Stromal cell of bone marrow (primary cell): ENCODE results near the gene TAMM41.
"Not testable (repeated sequence)": the region's sequence is repeated elsewhere in the genome, so short reads cannot be mapped to it uniquely, and the experiment has no call there.

Experiments used
- DNase-seq: peaks from one replicate; pipeline ENCODE4 v3.0.0-alpha.2; 2012; ENCODE audit warnings: low read depth

TAMM41 gene

DNA sequence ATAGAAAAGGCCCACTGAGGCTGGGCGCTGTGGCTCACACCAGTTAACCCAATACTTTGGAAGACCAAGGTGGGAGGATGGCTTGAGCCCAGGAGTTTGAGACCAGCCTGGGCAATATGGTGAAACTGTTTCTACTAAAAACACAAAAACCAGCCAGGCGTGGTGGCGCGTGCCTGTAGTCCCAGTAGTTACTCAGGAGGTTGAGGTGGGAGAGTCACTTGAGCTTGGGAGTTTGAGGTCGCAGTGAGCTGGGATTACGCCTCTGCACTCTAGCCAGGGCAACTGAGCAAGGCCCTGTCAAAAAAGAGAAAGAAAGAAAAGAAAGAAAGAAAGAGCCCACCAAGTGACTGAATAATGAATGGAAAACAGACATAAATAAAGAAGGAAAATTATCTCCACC, 32.0 kb downstream of the TAMM41 start:
- no peak for DNase-seq

GRCh38 chr3:11810276-11810675, 36.4 kb downstream of the TAMM41 start:
- peak; percentile 46 for DNase-seq

DNA sequence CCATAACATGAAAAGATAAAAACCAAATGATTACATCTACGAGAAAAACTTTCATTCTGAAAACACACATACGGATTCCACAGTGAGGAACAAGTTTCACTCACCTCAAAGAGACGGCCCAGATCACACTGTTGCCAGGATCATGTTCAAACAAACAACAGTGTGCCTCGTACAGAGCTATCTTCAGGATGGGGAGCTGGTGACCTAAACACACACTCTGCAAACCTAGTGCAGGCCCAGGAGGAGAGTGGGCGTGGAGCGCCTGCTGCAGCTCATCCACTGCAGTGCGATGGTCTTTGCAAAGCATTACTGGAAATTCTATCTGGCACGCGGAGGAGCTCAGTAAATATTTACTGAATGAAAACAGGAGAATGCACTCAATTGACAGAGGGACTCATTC, 38.5 kb downstream of the TAMM41 start:
- no peak for DNase-seq

- DNase-seq, result no peak
Measured at GRCh38 chr3:11807686-11808085, 39.0 kb downstream of the TAMM41 start.

DNA sequence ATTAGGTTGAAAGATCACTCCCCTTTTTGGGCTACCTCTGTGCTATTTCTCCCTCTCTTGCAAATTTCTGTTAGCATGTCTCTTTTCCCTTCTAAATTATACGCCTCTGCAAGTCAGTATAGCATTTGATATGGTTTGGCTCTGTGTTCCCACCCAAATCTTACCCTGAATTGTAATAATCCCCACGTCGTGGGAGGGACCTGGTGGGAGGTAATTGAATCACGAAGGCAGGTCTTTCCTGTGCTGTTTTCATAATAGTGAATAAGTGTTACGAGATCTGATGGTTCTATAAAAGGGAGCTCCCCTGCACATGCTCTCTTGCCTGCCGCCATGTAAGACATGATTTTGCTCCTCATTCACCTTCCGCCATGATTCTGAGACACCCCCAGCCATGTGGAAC, 41.0 kb downstream of the TAMM41 start:
- DNase-seq, result no peak

GRCh38 chr3:11803977-11804892, 42.5 kb downstream of the TAMM41 start:
- DNase-seq, result peak; percentile 19

DNA sequence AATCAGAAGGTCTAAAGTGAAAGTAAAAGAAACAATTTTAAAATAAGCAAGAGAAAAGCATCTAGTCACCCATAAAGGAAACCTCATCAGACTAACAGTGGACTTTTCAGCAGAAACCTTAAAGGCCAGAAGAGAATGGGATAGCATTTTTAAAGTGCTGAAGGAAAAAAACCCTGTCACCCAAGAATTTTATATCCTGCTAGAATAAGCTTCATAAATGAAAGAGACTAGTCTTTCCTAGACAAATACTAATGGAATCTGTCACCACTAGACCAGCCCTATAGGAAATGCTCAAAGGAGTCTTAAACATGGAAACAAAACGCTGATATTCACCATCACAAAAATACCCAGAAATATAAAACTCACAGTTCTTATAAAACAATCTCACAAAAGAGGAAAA, 46.9 kb downstream of the TAMM41 start:
- no peak for DNase-seq

DNA sequence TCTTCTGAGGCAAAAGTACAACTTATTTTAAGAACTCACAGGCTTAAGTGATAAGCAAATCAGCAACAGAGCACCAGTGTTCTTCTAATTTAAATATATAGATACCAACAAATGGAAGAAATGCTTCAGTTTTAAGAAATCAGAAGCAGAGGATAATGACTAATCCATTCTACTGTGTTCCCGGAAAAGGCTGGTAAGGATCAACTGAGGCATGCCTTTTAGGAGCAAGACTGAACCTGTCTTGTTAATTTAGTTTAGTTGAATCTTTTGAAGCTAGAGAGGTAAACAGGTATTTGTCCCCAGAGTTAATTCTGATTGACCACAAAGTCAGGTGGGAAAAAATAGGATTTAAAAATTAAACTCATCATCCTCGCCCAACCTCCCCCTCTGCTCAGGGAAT, 51.8 kb downstream of the TAMM41 start:
- no peak for DNase-seq

DNA sequence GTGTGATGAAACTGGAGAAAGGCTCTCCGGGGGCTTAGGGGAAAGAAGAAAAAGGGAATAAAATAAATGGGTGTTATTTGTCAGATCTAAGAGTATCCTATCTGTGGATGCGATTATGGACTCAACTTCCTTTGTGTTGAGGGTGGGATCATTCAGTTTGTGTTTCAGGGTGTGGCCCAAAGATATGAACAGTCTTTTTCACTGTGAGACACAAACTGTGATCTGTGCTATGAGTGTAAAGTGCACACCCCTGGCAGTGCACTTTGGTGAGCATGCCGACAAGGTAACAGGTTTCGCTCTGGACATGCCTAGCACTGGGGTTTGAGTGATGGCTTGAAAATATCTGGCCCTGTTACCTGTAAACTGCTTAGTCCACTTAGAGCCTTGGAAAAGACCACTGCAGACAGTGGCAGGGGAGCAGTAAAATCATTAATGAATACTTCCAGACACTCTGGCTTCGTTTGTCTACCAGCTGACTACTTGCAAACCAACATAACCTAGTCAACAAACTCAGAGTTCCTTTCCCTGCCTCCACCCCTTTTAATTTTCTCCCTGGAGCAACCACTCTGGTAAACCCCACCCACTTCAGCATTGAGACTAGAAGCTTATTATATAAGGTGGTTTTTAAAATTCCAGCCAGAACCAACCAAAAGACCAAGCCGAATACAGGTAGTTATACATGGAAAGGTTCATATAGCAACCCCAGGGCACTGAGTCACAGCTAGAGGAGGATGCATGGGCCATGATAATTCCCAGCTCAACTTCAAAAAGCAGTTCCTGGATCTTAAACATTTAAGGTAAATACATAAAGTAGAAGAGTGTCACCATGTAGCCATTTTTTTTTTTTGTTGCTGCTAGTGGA, 55.1 kb downstream of the TAMM41 start:
- DNase-seq, result no peak

DNA sequence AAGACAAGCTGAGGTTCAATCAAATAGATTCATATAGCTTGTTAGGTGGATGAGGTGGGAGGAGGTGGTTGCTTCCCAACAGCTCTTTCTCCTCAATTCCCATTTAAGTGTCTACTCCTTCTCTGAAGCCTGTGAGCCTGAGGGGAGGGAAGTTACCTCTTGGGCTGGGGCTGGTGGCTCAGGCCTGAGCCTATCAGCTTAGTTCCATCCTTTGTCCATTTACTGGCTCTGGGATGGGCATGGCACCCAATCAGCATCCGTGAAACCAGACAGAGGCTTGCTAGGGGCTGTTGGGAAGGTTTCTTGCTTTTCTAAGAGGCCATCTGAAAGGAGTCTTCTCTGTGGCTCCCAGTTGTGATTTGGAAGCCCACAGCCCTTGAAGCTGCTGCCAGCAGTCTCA, 57.3 kb downstream of the TAMM41 start:
- no peak for DNase-seq

GRCh38 chr3:11784971-11785377, 61.7 kb downstream of the TAMM41 start:
- no peak for DNase-seq

DNA sequence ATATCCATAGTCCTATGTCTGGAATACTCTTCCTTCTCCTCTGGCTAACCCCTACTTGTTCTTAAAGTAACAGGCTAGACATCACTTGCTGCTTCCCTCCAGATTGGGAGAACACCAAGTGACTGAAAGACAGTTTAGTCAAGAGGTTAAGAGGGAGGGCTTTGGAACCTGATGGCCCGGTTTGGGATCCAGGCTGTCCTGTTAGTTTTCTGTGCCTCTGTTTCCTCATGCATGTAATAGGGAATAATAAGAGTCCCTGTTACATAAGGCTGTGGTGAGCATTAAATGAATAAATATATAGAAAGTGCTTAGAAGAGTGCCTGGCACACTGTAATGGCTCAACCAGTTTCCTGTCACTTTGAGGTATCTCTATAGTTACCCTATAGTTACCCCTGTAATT, 66.3 kb downstream of the TAMM41 start:
- no peak for DNase-seq

DNA sequence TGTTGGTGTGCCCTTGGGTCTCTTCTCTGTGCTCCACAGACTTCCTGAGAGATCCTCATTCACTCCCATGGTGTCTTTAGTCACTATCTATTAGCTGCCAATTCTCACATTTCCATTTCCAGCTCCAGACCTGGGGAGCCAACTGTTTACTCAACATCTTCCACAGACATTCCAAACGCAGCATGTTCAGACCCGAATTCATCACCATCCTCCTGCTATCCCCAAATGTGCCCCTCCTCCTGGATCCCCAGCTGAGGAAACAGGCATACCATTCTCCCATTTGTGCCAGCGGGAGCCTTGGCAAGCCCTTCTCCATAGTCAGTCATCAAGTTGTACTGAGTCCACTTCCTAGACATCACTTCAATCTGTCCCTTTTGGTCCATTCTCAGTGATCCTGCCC, 67.1 kb downstream of the TAMM41 start:
- no peak for DNase-seq

- no peak for DNase-seq
Measured at GRCh38 chr3:11778248-11778647, 68.4 kb downstream of the TAMM41 start.

GRCh38 chr3:11776346-11776745, 70.3 kb downstream of the TAMM41 start:
- no peak for DNase-seq

GRCh38 chr3:11775493-11775892, 71.2 kb downstream of the TAMM41 start:
- no peak for DNase-seq

GRCh38 chr3:11774296-11774877, 72.3 kb downstream of the TAMM41 start:
- DNase-seq, result no peak

DNA sequence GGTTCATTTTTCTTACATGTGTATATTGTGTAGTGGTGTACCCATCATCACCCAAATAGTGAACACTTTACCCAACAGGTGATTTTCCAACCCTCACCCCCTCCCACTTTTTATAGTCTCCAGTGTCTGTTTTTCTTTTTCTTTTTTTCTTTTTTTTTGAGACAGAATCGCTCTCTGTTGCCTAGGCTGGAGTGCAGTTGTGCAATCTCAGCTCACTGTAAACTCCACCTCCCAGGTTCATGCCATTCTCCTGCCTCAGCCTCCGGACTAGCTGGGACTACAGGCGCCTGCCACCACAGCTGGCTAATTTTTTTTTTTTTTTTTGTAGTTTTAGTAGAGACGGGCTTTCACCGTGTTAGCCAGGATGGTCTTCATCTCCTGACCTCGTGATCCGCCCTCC, 74.8 kb downstream of the TAMM41 start:
- DNase-seq, result not testable (repeated sequence)

DNA sequence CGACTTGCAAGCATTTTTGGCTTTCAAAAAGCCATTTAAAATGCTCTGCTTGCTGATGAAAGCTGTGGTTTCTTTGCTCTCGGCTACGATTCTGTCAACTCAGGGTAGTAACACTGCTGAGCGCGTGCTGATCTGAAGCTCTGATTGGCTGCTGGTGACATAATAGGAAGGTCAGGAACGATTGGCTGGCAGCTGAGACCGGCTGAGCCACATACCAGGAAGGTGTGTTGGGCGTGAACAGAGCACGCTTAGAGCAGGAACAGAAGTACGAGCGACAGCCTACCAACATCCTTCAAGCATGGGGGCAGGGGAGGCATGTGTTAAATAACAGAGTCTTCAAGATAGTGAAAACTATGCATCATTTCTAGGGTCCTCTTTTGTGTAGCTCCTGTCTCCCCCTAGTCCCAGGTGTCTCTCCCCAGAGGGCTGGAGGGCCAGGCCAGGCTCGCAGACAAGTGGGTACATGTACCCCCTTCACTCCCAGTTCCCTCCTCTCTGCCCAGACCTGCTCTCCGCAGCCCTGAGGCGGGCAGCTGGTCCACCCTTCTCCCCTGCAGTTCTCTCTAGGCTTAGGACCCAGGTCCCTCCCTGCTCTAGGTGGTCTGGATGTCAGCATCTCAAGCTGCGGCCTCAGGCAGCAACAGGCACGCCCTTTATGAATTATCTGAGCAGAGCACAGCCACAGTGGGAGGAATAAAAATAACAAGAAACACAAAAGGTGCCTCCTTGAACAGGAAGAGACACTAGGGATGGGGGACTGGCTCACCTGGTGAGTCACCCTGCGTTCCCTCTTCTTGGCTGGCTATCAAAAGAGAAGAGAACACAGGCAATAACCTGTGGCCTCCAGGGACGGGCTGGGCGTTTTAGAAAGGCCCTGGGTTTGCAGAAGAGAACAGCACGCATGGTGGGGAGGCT, 76.0 kb downstream of the TAMM41 start:
- peak; percentile 79 for DNase-seq

GRCh38 chr3:11769704-11770476, 76.8 kb downstream of the TAMM41 start:
- DNase-seq, result no peak

- no peak for DNase-seq
Measured at GRCh38 chr3:11768604-11769003, 78.1 kb downstream of the TAMM41 start.
